ENCODE data around the gene RPL11. TPM values are rescaled to one million over a fixed set of nuclear protein-coding genes. Genes with fewer than 3 reads are reported as not detected.

RPL11 gene
- total and polyA plus RNA-seq, 10 of the 15 experiments (the other 5 are each of a cell fraction or from before 2014, with no cell fraction given) = 968 to 4,611 (median 2,521) TPM

GRCh38 chr1:23664837-23665795 is 26.5 kb upstream of the RPL11 start (continued):
- TF ChIP-seq MLLT1 (IDR thresholded peaks at IDR 0.05) = no peak

- H3K27me3 ChIP-seq (replicated peaks in 1 of 2; ENCODE audit: control insufficient read depth in 2 of 2, insufficient read depth in 2 of 2, low read length in 1 of 2) = no peaks in the 10 kb centered on the region; a peak in 1 of 4 replicates
- ChIA-PET RAD21 (ENCODE audit: unreplicated experiment) (interaction anchor here (0.9 to 1.2 kb wide), 3 partner anchors 14 to 171 kb away, joined by 3 to 5 read pairs (median 4); no protein-coding TSS in a partner anchor), SMC1A (ENCODE audit: uncharacterized antibody, unreplicated experiment) (interaction anchor here (0.6 to 1.1 kb wide), 3 partner anchors 32 to 166 kb away, joined by 3 to 4 read pairs (median 3); no protein-coding TSS in a partner anchor), POLR2A (interaction anchor here (0.5 to 1.4 kb wide), 4 partner anchors 9 to 98 kb away, joined by 3 to 5 read pairs (median 4); no protein-coding TSS in a partner anchor), CTCF (interaction anchor here (0.6 to 5.2 kb wide), 7 partner anchors 11 to 170 kb away, joined by 3 to 46 read pairs (median 4); no protein-coding TSS in a partner anchor)
- in situ Hi-C loops (cut with MboI) = no loop called here
- no peak overlapping the region for H3K9ac ChIP-seq (ENCODE audit: control insufficient read depth, insufficient read depth, low read length)
- FAIRE-seq (no peak), DNase-seq (ENCODE audit: low read depth, low spot score) (no peak), ATAC-seq (no peak)
- H3K4me2 ChIP-seq (ENCODE audit: control insufficient read depth, insufficient read depth) = no peak overlapping the region
- no peak for TF ChIP-seq MYB (IDR thresholded peaks at IDR 0.05; ENCODE audit: borderline replicate concordance, low read depth, low read length)
- no peak for TF ChIP-seq RUNX3 (IDR thresholded peaks at IDR 0.05; ENCODE audit: low read length)
- TF ChIP-seq USF2 (IDR thresholded peaks at IDR 0.05; ENCODE audit: borderline replicate concordance, low read depth, low read length) = no peak
- no peak for TF ChIP-seq FOS (IDR thresholded peaks at IDR 0.05; ENCODE audit: borderline replicate concordance, extremely low read depth, insufficient read length)
- no peak for TF ChIP-seq ZBTB40 (IDR thresholded peaks at IDR 0.05; ENCODE audit: borderline replicate concordance)
- no peak for TF ChIP-seq MYC (IDR thresholded peaks at IDR 0.05; ENCODE audit: insufficient read depth, insufficient read length, insufficient replicate concordance, low read length, severe bottlenecking)
- no peaks in the 10 kb centered on the region for H3K9me3 ChIP-seq (replicated peaks; ENCODE audit: control insufficient read depth, insufficient read depth, low read length)
- H3K79me2 ChIP-seq (ENCODE audit: control insufficient read depth, insufficient read depth, low read length) = no peaks in the 10 kb centered on the region
- BruUV-seq (replicated peaks) = no TSS peak
- no peaks in the 10 kb centered on the region for H4K20me1 ChIP-seq (ENCODE audit: control insufficient read depth, insufficient read depth)
- H3K27ac ChIP-seq (ENCODE audit: control insufficient read depth, insufficient read depth) = no peak overlapping the region
- no peak overlapping the region for H3K4me3 ChIP-seq
- no peaks in the 10 kb centered on the region for H3K36me3 ChIP-seq (ENCODE audit: control insufficient read depth in 2 of 2, insufficient read depth in 2 of 2, low read length in 1 of 2)
- WGBS (ENCODE audit: insufficient coverage, insufficient replicate concordance, low lambda C conversion rate, missing lambda C conversion rate) = 46% methylated on average over 4 of the region's 4 CpGs
- no peak overlapping the region for H2AFZ ChIP-seq (ENCODE audit: control insufficient read depth, low read depth, low read length)
- intact Hi-C loops (cut with micrococcal nuclease; ENCODE audit: unreplicated experiment) = no loop called here
- H3K4me1 ChIP-seq (ENCODE audit: control insufficient read depth, insufficient read depth, low read length) = peaks cover 6% of the 10 kb centered on the region; the same call in 1 of the 2 replicates
Observed at GRCh38 chr1:23667411-23667810, 24.2 kb upstream of the RPL11 start.

All from GM12878 (cell line).